Keratinocyte (primary cell): ENCODE measurements around the gene OR1A1. TPM values are rescaled to one million over a fixed set of nuclear protein-coding genes. Genes with fewer than 3 reads are reported as not detected.
"Not testable (repeated sequence)": the region's sequence is repeated elsewhere in the genome, so short reads cannot be mapped to it uniquely, and the experiment has no call there.

ENCODE experiments used
- DNase-seq: peaks from one replicate; pipeline ENCODE4 v3.0.0-alpha.2; 2011; ENCODE audit warnings: low read depth, missing footprints, low spot score
- FAIRE-seq: peaks from 2 replicates; lab custom pipeline; 2011; peaks lifted over from hg19 to GRCh38; lab: Jason Lieb, UNC
- H2AFZ ChIP-seq: 2 replicates; pipeline ENCODE4 v1.6.0; 2012; ENCODE audit warnings: low read length, control low read depth, inconsistent platforms; ENCODE audit not compliant: control insufficient read depth
- H3K27ac ChIP-seq: 2 replicates; pipeline ENCODE4 v1.5.1; 2011; ENCODE audit warnings: low read length; ENCODE audit not compliant: control insufficient read depth, insufficient read depth
- H3K27me3 ChIP-seq: 3 replicates; pipeline ENCODE4 v1.6.0; 2011; ENCODE audit warnings: low read length; ENCODE audit not compliant: control insufficient read depth, insufficient read depth; ENCODE audit errors: extremely low read depth
- H3K36me3 ChIP-seq, 2 experiments: 2 replicates in 1 of 2; 3 replicates in 1 of 2; pipeline ENCODE4 v1.5.1; 2011; ENCODE audit warnings: low read length in 2 of 2, mild to moderate bottlenecking in 1 of 2; ENCODE audit not compliant: control insufficient read depth in 2 of 2, insufficient read depth in 2 of 2; ENCODE audit errors: extremely low read depth in 1 of 2
- H3K4me1 ChIP-seq: 3 replicates; pipeline ENCODE4 v1.5.1; 2011; ENCODE audit warnings: low read length; ENCODE audit not compliant: control insufficient read depth, insufficient read depth; ENCODE audit errors: extremely low read depth
- H3K4me2 ChIP-seq: 3 replicates; pipeline ENCODE4 v1.6.0; 2011; ENCODE audit warnings: low read depth, low read length; ENCODE audit not compliant: control insufficient read depth, insufficient read depth; ENCODE audit errors: extremely low read depth
- H3K4me3 ChIP-seq, 3 experiments: fragments of 200-600 bp in 1 of 3; sonication (generic) in 1 of 3; 2 replicates in 2 of 3; 3 replicates in 1 of 3; pipeline ENCODE4 v1.5.1; 2011 to 2016; ENCODE audit warnings: low read length in 3 of 3, mild to moderate bottlenecking in 3 of 3, control low read depth in 2 of 3, inconsistent platforms in 1 of 3, low read depth in 1 of 3, mixed read lengths in 1 of 3, mixed run types in 1 of 3, moderate library complexity in 1 of 3; ENCODE audit not compliant: control insufficient read depth in 2 of 3, insufficient read depth in 2 of 3; ENCODE audit errors: extremely low read depth in 1 of 3
- H3K79me2 ChIP-seq: 2 replicates; pipeline ENCODE4 v1.6.0; 2012; ENCODE audit warnings: low read length; ENCODE audit not compliant: control insufficient read depth, insufficient read depth
- H3K9ac ChIP-seq: 3 replicates; pipeline ENCODE4 v1.6.0; 2011; ENCODE audit warnings: low read length; ENCODE audit not compliant: control insufficient read depth, insufficient read depth; ENCODE audit errors: extremely low read depth
- H3K9me1 ChIP-seq: 3 replicates; pipeline ENCODE4 v1.6.0; 2011; ENCODE audit warnings: low read length; ENCODE audit not compliant: control insufficient read depth, insufficient read depth; ENCODE audit errors: extremely low read depth
- H3K9me3 ChIP-seq: 2 replicates; pipeline ENCODE4 v1.5.1; 2012; ENCODE audit warnings: low read depth, low read length; ENCODE audit not compliant: control insufficient read depth
- H4K20me1 ChIP-seq: 3 replicates; pipeline ENCODE4 v1.6.0; 2011; ENCODE audit warnings: low read length; ENCODE audit not compliant: control insufficient read depth, insufficient read depth; ENCODE audit errors: extremely low read depth
- CTCF ChIP-seq, 3 experiments: IDR thresholded peaks in 1 of 3; conservative IDR thresholded peaks in 1 of 3; optimal IDR thresholded peaks in 1 of 3; 2 replicates in 2 of 3; 3 replicates in 1 of 3; pipeline versions ENCODE3 to v1.5.1; 2011; ENCODE audit warnings: low read length in 3 of 3, mild to moderate bottlenecking in 3 of 3, moderate library complexity in 2 of 3, control low read depth in 1 of 3, inconsistent platforms in 1 of 3; ENCODE audit not compliant: insufficient read depth in 2 of 3; ENCODE audit errors: extremely low read depth in 1 of 3
- EZH2 ChIP-seq: IDR thresholded peaks from one replicate; pipeline ENCODE4 v1.6.1; 2012; ENCODE audit warnings: inconsistent platforms, mild to moderate bottlenecking, low read length, moderate library complexity
- dilution Hi-C: fragments of 300-500 bp; cut with MboI; formaldehyde crosslinking; loops from one replicate; pipeline ENCODE4 v1.7.0; 2020; ENCODE audit warnings: low sequenced_read_pairs; ENCODE audit not compliant: extremely low pct_ligation_motif_present
- polyA plus RNA-seq, 5 experiments: library from polyadenylated mRNA; depleted of rRNA in 3 of 5; stranded (reverse) in 3 of 5; stranded (forward) in 1 of 5; unstranded in 1 of 5; fragments of >200 nt; gene quantifications; 1 replicate in 1 of 5; 2 replicates in 3 of 5; 3 replicates in 1 of 5; pipeline versions ENCODE4 v1.2.1 to v1.2.3, GENCODE V29; 2011 to 2012; ENCODE audit warnings: missing spikeins in 2 of 5, low read depth in 1 of 5, low replicate concordance in 1 of 5

The OR1A1 gene
- polyA plus RNA-seq, 1 donor (not counting 4 experiments of a cell fraction or from before 2014, with no cell fraction given), result not detected

DNA sequence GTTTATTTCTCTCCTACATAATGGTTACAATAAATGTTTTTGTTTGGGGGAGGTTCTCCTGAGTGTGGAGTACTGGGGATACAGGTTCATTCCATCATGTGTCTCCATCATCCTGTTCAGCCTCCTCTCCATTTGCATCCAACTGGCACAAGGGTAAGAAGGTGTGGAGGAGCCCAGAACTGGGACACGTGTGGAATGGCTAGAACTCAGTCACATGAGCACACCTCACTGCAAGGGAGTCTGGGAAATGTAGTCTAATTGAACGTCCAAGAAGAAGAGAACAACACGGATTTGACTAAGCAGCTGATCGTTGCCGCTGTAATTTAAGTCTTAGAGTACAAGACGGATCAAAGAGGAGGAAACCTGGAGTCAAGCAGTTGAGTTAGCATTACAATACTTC is 6.1 kb downstream of the OR1A1 start:
- Histone ChIP-seq H3K4me2 (no peak overlapping the region), H3K9me3 (no peaks in the 10 kb centered on the region), H4K20me1 (no peaks in the 10 kb centered on the region), H3K4me3 (no peak overlapping the region), H3K9me1 (no peaks in the 10 kb centered on the region), H3K4me1 (no peaks in the 10 kb centered on the region), H3K27ac (no peak overlapping the region), H2AFZ (no peak overlapping the region), H3K36me3 (no peaks in the 10 kb centered on the region), H3K27me3 (no peaks in the 10 kb centered on the region), H3K9ac (no peak overlapping the region), H3K79me2 (no peaks in the 10 kb centered on the region)
- dilution Hi-C loops, result no loop called here
- no peak for FAIRE-seq
- no peak for TF ChIP-seq EZH2
- TF ChIP-seq CTCF (optimal IDR thresholded peaks at IDR 0.05 in 1 of 3, IDR thresholded peaks at IDR 0.05 in 1 of 3, conservative IDR thresholded peaks at IDR 0.05 in 1 of 3; ENCODE audit: extremely low read depth in 1 of 3, insufficient read depth in 2 of 3, low read length in 3 of 3), result no peak
- no peak for DNase-seq

- H3K4me2 ChIP-seq, DNase-seq, H3K27me3 ChIP-seq, FAIRE-seq, dilution Hi-C loops, H3K9ac ChIP-seq, H3K79me2 ChIP-seq, H3K9me1 ChIP-seq, H3K36me3 ChIP-seq, H2AFZ ChIP-seq, H3K4me3 ChIP-seq, H3K27ac ChIP-seq, H3K9me3 ChIP-seq, H3K4me1 ChIP-seq, H4K20me1 ChIP-seq: not testable (repeated sequence)
Observed at GRCh38 chr17:3219978-3220377, 12.5 kb downstream of the OR1A1 start.

GRCh38 chr17:3221850-3222249 is 14.4 kb downstream of the OR1A1 start:
- H3K27ac ChIP-seq, result no peak overlapping the region
- H3K9me3 ChIP-seq, result no peaks in the 10 kb centered on the region
- no peaks in the 10 kb centered on the region for H3K4me1 ChIP-seq
- H3K4me2 ChIP-seq, result no peak overlapping the region
- TF ChIP-seq CTCF (optimal IDR thresholded peaks at IDR 0.05 in 1 of 3, IDR thresholded peaks at IDR 0.05 in 1 of 3, conservative IDR thresholded peaks at IDR 0.05 in 1 of 3; ENCODE audit: extremely low read depth in 1 of 3, insufficient read depth in 2 of 3, low read length in 3 of 3) (no peak), EZH2 (no peak)
- dilution Hi-C loops, result no loop called here
- H2AFZ ChIP-seq, result no peak overlapping the region
- H3K27me3 ChIP-seq, result no peaks in the 10 kb centered on the region
- H3K79me2 ChIP-seq, result no peaks in the 10 kb centered on the region
- H4K20me1 ChIP-seq, result no peaks in the 10 kb centered on the region
- no peak overlapping the region for H3K4me3 ChIP-seq
- H3K9me1 ChIP-seq, result no peaks in the 10 kb centered on the region
- H3K36me3 ChIP-seq, result no peaks in the 10 kb centered on the region
- FAIRE-seq (no peak), DNase-seq (no peak)
- H3K9ac ChIP-seq, result no peak overlapping the region
